Measurements from ENCODE around the gene ANKH.
"Not testable (repeated sequence)": the region's sequence is repeated elsewhere in the genome, so short reads cannot be mapped to it uniquely, and the experiment has no call there.

The ANKH gene

DNA sequence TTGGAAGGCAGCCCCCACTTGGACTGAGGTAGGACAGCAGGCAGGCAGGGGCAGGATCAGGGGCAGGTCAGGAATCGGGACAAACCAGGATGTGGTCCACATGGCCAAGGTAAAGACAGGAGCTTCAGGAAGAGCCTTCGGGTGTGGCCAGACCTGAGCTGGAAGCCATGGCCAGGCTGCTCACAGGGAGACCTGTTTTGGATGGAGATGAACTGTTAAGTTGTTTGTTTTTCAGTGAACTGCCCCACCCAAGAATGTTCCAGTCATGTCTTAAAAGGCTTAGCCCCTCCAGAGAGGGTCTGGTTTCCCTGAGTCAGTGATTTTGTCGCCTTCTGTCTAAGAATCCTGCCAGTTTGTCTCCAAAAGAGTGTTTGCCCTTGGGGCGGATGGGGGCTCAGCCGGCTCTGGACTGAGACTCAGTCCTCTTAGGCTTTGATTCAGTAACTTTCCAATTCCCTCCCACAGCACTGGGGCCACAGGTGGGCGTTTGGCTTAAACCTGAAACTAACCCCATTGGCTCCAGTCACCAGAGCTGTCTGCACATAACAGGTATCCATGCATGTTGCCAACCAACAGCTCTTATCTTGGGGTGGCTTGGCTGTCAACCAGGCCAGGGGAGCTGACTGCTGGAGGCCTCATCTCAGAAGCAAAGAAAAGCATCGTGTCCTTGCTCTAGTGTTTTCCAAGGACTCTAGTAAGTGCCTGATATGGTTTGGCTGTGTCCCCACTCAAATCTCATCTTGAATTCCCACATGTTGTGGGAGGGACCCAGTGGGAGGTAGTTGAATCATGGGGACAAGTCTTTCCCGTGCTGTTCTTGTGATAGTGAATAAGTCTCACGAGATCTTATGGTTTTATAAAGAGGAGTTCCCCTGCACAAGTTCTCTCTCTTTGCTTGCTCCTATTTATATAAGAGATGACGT is 11.3 kb upstream of the ANKH start:
- DNase-seq, result no peak

DNA sequence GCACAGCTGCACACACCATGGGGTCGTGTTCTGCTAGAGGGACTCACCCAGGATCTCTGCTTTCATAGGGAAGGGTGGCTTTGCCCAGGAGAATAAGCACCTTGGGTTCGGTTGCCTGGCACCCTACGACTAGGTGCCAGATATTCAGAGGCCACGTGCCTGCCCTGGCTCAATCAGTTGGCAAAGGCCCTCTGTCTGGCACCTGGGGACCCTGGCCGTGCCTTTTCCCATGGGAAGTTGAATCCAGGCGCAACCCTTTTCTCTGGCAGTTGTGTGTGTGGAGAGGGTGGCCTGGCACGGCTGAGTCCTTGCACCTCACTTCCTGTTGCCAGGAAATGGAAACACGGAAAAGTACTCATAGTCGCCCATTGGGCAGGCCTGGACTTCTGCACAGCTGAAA is 10.2 kb upstream of the ANKH start:
- no peak for DNase-seq

DNA sequence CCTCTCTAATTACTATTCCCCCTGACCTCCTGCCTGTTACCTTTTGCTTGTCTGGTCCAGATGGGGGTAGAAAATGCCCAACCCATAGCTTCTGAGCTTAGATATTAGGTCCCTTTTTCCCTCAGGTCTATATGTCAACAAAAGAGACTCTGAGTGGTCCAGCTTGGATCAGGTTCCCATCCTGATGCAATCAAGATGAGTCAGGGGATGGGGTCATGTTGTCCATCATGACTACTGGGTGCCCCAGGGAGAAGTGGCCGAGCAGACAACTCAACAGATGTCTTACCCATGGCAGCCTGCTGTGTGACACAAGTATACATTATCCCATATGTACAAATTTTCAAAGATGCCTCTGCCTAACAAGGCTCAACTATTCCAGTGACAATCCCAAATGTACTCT is 9.1 kb upstream of the ANKH start:
- DNase-seq, result no peak

DNA sequence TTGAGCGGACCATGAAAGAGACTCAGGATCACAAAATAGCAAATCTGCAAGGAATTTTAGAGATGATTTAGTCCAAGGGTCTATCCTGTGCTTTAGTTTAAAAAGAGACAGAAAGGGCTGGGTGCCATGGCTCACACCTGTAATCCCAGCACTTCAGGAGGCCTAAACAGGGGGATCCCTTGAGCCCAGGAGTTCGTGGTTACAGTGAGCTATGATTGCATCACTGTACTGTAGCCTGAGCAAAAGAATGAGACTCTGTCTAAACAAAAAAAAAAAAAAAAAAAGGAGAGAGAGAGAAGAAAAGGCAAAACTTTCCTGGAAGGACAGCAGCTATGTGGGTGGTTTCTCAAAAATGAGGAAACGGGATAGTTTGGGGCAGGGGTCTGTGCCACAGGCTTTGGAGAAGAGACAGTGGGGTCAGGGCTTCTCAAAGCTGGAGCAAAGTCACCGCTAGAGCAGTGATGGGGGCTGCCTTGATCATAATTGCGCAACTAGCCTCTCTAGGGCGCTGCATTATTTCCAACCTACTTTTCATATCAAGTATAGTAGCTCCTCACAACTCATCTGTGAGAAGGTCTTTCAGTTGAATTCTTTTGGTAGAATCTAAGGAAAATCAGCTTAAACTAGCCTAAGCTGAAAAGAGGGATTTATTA is 8.5 kb upstream of the ANKH start:
- no peak for DNase-seq

DNA sequence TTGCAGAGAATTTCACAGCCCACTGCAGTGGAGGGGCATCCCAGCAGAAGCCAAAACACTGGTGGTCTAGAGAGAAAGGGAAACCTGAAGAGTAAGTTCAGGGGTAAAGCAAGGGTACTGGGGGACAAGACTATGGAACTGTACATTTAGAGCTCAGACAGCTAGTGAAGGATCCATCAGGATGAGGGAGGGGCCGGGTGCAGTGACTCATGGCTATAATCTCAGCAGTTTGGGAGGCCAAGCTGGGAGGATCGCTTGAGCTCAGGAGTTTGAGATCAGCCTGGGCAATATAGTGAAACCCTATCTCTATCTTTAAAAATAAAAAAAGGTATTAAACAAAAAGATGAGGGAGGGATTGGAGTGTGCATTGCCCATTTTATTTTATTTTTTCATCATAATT is 7.8 kb upstream of the ANKH start:
- no peak for DNase-seq

DNA sequence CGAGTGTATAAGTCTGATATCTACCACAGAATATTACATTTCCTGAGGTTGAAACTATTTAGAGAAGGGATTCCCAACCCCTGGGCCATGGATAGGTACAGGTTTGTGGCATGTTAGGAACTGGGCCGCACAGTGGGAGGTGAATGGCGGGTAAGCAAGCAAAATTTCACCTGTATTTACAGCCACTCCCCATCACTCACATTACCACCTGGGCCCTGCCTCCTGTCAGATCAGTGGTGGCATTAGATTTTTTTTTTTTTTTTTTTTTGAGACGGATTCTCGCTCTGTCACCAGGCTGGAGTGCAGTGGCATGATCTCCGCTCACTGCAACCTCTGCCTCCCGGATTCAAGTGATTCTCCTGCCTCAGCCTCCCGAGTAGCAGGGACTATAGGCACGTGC is 6.6 kb upstream of the ANKH start:
- DNase-seq, result not testable (repeated sequence)

DNA sequence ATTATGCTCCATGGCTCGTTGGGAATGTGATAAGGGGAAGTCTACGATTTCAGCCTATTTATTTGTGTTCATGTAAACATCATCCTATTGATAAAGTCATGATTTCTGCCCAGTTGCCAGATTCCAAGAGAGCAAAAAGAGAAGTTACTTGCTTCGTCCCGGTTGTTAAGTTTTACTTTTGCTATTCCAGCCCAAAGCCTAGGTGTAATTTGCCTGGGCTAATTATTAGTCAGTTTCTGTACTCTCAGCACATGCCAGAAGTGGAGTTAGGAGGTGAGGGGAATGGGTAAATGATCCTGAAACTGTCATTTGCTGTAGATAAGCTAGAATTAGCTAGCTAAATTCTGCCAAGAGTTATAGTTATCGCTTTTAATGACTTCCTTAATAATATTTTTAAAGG is 4.5 kb upstream of the ANKH start:
- no peak for DNase-seq

DNA sequence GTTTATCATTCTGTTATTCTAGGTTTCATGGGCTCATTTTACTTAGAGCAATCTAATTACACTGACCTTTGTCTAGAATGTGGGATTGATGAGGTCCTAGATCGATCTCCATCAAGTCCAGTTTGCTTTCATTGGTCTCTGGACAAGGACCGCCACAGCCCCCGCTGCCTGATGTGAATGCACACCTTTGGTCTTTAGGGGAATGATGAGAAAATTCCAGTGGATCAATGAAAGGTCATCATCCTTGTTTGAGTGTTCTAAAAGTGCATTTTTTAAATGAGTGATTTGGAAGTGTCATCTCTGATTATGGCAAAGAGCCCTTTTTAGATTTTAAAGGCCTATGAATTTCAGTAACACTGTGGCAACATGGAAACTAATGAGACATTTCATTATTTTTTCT is 2.2 kb upstream of the ANKH start:
- no peak for DNase-seq

DNA sequence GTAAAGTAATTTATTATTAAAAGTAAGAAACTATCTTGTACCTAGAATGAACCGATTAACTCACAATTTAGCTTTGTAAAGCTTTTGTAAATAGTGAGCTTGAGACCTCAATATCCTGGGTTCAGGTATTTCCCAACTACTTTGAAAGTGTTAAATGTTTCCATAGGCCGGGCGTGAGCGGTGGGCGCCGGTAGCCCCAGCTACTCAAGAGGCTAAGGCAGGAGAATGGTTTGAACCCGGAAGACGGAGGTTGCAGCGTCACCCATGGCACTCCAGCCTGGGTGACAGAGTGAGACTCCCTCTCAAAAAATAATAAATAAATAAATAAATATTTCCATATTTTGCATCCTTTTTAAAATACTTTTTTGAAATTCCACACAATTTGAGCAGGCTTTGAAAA is 1.5 kb upstream of the ANKH start:
- DNase-seq, result no peak

DNA sequence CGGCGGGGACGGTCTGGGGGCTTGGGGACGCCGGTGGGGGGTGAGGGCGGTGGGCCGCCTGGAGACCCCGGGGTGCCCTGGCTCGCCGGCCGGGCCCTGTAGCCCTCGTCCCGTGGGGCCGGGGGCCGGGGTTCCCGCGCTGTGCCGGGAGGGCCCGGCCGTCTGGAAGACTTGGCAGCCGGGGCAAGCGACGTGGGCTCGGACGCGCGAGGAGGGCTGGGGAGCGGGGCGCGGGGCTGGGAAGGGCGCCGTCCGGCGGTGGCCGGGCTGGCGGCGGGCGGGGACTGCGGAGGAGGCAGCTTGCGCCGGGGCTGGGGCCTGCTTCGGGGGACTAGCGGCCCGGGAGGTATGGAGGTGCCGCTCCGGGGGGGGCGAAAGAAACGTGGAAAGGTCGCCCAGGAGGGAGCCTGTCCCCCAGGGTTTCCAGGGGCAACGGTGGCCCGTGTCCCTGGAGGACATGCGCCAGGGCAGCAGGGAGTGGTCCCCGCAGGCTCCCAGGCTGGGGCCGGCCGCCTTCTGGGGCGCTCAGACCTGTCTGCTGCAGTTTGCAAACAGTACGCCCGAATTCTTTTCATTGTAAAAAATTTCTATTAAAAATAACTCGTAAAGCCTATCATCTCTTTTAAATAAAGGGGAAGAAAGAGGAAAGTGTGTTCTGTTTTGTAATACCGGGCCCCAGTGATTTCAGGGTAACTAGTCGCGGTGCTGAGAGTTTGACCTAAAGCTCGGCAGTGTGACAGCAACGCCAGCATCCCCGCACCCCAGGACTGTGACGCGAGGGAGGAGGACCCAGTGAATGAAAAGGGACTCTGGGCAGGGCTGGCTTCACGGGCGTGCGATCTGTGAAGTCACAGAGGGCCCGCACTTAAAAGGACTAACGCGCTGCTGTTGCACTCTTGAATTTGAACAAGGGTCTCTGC is 752 bp upstream of the ANKH start:
- no peak for DNase-seq

DNA sequence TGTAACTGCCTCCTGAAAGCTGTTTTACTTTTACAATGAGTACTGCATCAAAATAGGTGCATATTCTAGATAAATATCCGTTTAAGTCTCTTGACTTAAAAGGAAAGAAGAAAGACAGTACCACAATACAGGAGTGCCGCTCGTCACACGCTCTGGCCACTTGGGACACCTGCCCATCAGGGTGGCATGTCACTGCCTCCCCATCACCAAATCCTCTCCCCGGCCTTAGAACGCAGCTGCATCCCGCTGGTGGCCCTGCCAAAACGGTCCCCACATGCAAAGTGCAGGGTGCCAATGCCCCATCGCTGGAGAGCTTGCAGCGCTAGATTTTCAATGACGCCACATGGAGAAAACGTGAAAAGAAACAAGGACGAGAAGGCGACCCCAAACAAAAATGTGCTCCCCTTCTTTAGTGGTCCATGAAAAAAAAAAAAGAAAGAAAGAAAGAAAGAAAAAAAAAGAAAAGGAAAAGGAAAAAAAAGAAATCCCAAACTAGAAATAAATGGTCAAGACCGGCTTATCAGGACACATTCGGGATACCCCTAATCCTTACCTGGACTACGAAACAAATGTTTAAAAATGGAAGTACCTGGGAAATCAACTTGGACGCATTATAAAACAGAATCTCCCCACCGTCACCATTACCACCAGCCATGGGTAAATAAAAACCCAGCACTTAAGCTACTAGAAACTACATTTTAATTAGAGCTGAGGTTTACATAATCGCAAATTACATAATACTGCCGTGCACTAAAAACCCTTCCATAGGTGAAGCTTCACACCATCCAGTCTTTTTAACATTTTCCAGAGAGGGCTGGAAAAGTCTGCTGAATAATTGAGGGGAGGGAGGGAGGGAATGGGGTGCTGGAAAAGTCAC is 1.0 kb downstream of the ANKH start:
- DNase-seq, result no peak

DNA sequence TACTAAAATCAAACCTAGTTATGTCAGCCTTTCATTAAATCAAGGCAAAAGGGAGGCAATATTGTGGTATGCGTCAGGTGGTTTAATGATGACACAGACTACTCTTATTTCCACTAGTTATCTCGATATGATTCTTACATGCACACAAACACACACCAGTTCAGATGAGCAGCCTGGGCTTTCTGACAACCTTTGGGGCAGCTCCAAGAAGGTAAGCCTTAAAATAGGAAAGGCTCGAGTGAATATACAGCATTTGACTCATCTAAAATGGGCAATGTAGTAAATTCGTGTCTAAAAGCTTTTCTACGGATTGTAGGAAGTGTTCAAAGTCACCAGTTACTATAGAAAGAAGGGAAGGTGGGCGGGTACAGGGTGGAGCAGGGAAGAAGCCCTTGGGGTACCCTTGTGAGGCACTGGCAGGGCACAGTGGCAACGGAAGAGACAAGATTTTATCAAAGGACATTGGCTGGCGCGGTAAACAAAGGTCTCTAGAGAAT is 1.9 kb downstream of the ANKH start:
- no peak for DNase-seq

DNA sequence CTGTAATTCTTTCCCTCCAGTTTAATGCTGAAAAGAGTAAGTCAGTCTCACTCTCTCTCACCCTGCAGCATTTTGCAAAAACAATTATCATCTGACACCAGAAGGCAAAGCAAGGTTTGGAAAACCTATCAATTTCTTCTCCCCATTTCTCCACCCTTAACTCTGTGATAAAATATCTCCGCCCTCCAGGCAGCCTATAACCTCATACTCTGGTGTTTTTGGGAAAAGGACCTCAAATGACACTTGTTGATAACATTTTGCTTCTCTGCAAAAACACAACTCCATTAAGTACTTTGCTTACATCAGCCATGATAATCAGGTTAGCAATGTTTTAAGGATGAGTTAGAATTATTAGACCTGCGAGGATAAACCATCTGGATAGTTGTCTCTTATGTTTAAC is 2.3 kb downstream of the ANKH start:
- DNase-seq, result no peak

DNA sequence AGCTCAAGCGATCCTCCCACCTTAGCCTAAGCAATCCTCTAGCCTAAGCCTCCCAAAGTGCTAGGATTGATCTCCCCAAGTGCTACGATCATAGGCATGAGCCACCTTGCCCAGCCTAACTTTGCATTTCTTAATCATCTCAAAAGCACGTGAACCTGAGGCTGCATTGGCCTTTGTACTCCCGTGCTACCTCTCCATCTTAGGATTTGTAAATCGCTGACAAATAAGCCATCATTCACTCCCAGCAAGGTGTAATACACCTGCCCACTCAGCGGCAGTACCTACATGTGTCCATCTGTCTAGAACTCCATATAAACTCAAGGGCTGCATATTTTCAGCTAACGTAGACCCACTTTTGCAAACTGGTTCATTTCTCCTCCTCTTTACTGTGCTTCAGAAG is 2.8 kb downstream of the ANKH start:
- no peak for DNase-seq

DNA sequence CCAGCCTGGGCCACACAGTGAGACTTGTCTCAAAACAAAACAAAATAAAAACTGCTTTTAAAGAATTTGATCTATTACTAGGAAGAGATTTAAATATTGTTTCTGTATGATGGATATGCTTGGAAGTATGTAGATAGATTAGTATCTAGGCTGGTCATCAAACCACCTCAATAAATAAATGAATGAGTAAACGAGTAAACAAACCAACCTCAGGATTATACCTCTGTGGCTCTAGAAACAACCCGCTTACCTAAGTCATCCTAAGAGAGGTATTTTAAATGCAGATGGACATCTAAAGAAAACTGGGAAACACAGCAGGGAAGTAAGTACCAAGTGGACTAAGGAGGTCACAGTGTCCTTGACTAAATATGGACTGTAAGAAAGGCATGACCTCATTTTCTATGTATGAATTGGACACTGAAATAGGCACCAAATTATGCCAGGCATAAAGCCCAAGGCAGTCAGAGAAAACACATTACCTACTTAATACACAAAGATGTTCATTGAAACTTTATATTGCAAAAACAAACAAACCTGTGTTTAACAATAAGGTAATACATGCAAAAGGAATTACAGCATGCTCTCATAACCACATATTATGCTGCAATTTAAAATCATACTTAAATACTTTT is 7.3 kb downstream of the ANKH start:
- DNase-seq, result no peak

DNA sequence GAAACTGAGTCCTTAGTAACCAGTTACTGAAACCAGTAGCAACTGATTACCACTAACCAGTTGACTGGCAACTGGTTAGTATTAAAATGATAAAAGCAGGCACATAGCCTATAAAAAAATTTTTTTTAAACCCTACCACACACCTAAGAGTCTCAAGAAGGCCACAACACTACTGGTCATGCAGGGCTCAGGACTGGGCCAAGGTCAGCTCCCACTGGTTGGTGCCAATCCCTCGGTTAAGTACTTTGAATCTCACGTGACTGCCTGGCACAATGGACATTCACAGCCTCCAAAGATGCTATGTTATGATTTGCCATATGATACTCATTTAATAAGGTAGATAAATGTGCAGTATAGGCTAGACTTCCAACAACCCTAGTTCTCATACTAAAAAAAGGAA is 8.5 kb downstream of the ANKH start:
- no peak for DNase-seq

DNA sequence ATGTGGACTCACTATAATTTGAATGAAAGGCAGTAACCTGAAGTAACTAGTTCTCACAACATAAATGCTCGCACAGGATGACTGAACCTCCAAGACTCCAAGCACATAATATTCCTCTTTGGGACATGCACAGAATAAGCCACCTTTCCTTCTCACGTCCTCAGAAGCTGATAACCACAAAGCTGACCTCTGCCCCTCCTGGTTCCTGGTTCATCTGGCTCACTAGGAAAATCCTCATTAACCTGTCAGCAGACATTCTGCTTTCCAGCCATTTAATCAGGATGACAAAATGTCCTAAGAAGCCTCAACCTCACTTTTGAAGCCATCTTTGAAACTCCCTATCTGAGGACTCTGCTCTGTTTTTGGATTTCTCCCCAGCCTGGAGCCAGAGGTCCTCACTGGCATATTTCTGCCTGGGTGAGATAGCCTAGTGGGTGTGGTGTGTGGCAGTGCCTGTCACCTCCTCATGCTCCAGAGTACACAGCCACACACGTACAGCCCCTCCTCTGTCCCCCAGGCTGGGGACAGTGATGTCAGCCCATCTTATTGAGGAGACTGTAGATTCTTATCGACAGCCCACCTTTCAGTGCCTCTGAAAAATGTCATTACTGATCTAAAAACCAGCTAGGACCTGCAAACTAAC is 10.3 kb downstream of the ANKH start:
- no peak for DNase-seq

DNA sequence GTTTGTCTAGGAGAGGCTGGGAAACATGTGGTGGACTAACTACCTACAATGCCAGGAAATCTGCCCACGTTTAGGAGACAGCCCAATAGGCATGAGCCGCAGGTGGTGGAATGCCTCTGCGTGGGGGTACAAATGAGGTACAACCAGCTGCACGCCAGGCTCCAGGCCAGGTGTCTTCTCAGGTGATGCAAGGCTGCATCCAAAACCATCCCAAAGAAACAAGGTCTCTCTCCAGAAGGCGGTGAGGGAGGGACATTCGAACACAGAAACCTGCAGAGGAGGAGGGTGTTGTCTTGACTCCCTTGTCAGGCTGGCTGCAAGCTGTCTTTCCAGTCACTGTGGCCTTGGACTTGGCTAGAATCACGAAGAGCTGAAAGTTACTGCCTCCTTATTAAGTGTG is 11.6 kb downstream of the ANKH start:
- DNase-seq, result no peak

DNA sequence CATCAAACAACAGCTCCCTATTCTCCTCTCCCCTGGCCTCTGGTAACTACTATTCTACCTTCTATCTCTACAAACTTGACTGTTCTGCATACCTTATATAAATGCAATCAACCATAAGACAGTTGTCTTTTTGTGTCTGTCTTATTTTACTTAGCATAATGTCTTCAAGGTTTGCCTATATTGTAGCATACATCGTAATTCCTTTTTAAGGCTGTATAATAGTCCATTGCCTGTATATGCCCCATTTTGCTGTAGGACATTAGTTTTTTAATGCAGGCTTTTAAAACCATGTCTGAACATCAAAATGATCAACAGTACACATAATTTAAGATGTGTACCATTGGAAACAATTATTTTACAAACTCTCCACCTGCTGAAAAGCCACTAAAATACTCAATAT is 12.4 kb downstream of the ANKH start:
- DNase-seq, result no peak

DNA sequence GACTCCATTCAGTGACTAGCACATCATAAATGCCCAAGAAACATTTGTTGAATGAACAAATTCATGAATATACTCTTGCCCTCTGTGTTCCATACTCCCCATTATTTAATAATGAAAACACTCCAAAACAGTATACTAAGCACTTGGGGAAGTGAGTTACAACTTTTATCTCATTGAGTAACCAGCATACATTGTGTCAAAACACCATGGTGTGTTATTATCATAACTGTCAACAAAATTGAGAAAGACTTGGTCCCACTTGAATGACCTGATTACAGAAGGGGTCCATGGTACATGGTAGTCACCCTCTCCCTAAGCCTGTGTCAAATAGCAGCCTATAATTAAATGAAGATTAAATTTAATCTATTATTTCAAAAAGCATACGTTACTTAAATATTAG is 16.2 kb downstream of the ANKH start:
- DNase-seq, result no peak

DNA sequence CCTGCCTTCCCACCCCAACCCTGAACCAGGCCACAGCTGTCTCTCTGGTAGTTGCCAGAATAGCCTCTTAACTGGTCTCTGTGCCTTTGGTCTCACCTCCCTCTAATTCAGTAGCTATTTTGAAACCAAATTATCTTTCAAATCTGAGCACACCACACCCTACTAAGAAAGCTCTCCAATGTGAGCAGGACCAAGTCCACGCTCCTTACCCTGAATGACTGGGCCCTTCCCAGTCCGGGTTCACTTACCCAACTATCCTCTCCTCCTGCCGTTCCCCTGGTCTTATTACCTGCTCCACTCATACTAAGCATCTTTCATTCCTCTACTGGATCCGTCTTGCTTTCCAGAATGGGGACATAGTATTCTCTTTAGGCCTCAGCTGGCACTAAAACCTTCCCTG is 16.8 kb downstream of the ANKH start:
- no peak for DNase-seq
